ENCODE data around the gene ZNF529. TPM values are rescaled to one million over a fixed set of nuclear protein-coding genes. Genes with fewer than 3 reads are reported as not detected.

Gene ZNF529
- total RNA-seq, 3 donors from 2014 or later, result 6.5 to 13.8 (median 9.4) TPM

DNA sequence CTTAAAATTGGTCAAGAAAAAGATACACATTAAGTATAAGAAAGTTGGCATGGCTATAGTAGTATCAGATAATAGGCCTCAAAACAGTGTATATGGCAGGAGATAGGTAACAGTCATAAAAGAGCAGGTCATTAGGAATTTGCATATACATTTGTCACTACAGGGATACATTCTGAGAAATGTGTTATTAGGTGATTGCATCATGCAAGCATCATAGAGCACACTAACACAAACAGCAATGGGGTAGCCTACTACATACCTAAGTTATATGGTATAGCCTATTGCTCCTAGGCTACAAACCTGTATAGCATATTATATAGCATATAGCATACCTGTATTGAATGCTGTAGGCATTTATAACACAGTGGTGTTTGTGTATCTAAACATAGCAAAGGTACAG is 6.2 kb upstream of the ZNF529 start:
- DNase-seq (no peak), ATAC-seq (no peak)
- peaks cover 3% of the 10 kb centered on the region for H3K4me1 ChIP-seq (ENCODE audit: low read depth)
- peaks cover 71% of the 10 kb centered on the region for H3K9me3 ChIP-seq
- H3K36me3 ChIP-seq (ENCODE audit: low read depth), result peaks cover 7% of the 10 kb centered on the region
- no peak overlapping the region for H3K4me3 ChIP-seq
- TF ChIP-seq CTCF (IDR thresholded peaks at IDR 0.05), result no peak
- intact Hi-C loops (cut with DNase I, micrococcal nuclease), result no loop called here

- H3K4me3 ChIP-seq, result no peak overlapping the region
- ATAC-seq, result no peak
- H3K9me3 ChIP-seq, result peaks cover 53% of the 10 kb centered on the region
- no peak for TF ChIP-seq CTCF (IDR thresholded peaks at IDR 0.05)
- peaks cover 3% of the 10 kb centered on the region for H3K4me1 ChIP-seq (ENCODE audit: low read depth)
- intact Hi-C loops (cut with DNase I, micrococcal nuclease), result no loop called here
- no peak for DNase-seq
- peaks cover 7% of the 10 kb centered on the region for H3K36me3 ChIP-seq (ENCODE audit: low read depth)
These were observed 4.3 kb upstream of the ZNF529 start for GRCh38 chr19:36577271-36577996.

- DNase-seq (no peak), ATAC-seq (no peak)
- Histone ChIP-seq H3K4me3 (no peak overlapping the region), H3K36me3 (ENCODE audit: low read depth) (peaks cover 5% of the 10 kb centered on the region), H3K4me1 (ENCODE audit: low read depth) (peaks cover 3% of the 10 kb centered on the region), H3K9me3 (peaks cover 36% of the 10 kb centered on the region)
- TF ChIP-seq CTCF (IDR thresholded peaks at IDR 0.05), result no peak
- intact Hi-C loops (cut with DNase I, micrococcal nuclease), result no loop called here
These were observed 1.6 kb upstream of the ZNF529 start for GRCh38 chr19:36574741-36575140.

GRCh38 chr19:36573895-36574720 is 1.0 kb upstream of the ZNF529 start:
- peaks cover 38% of the 10 kb centered on the region for H3K9me3 ChIP-seq
- DNase-seq (peak in 1 of 3 donors; percentile 16), ATAC-seq (peak; percentile 8)
- peaks cover 3% of the 10 kb centered on the region for H3K4me1 ChIP-seq (ENCODE audit: low read depth)
- intact Hi-C loops (cut with DNase I, micrococcal nuclease), result no loop called here
- TF ChIP-seq CTCF (IDR thresholded peaks at IDR 0.05), result no peak
- H3K36me3 ChIP-seq (ENCODE audit: low read depth), result no peaks in the 10 kb centered on the region
- peak overlapping the region; percentile 70 for H3K4me3 ChIP-seq

DNA sequence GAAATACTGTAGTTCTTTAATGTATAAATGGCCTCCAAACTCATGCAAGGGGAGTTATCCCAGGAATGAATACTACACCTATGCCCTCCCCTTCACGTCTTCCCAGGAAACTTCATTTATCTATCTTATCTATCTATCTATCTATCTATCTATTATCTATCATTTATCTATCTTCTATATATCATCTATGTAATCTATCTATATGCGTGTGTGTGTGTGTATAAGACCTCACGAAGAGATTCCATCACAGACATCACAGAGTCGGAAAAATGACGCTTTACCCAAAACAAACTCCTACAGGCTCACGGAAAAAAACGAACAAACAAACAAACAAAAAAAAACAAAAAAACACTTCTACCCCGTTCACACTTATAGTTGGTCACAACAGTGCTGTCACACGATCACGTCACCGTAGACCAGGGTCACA is 486 bp downstream of the ZNF529 start:
- peaks cover 44% of the 10 kb centered on the region for H3K9me3 ChIP-seq
- H3K4me3 ChIP-seq, result peak overlapping the region; percentile 70
- DNase-seq (no peak), ATAC-seq (no peak)
- peaks cover 3% of the 10 kb centered on the region for H3K4me1 ChIP-seq (ENCODE audit: low read depth)
- intact Hi-C loops (cut with DNase I, micrococcal nuclease), result no loop called here
- no peaks in the 10 kb centered on the region for H3K36me3 ChIP-seq (ENCODE audit: low read depth)
- no peak for TF ChIP-seq CTCF (IDR thresholded peaks at IDR 0.05)
